HL-60 (cell line): Measurements from ENCODE around the gene TBXAS1.

Experiments used
- CTCF ChIP-seq: IDR thresholded peaks from one replicate; pipeline ENCODE4 v1.5.1; 2011; ENCODE audit warnings: low read length, control low read depth, inconsistent platforms; ENCODE audit not compliant: insufficient read depth
- GABPA ChIP-seq: IDR thresholded peaks from 2 replicates; pipeline ENCODE4 v1.6.1; 2012; ENCODE audit warnings: low read depth
- POLR2AphosphoS5 ChIP-seq: IDR thresholded peaks from 2 replicates; pipeline ENCODE4 v1.6.1; 2012; ENCODE audit warnings: low read depth

- TF ChIP-seq CTCF = no peak
- TF ChIP-seq POLR2AphosphoS5 = no peak
- no peak for TF ChIP-seq GABPA
Observed at GRCh38 chr7:140051820-140052219, 222.8 kb downstream of the TBXAS1 start.
